WTC11 (cell line): ENCODE measurements around the gene BCAT1. TPM values are rescaled to one million over a fixed set of nuclear protein-coding genes. Genes with fewer than 3 reads are reported as not detected.

Source experiments
- E2F4 ChIP-seq: sonication (generic); formaldehyde crosslinking; IDR thresholded peaks from 2 replicates; pipeline ENCODE4 v1.8.1; 2022; ENCODE audit warnings: low read depth, mild to moderate bottlenecking, moderate library complexity, missing genetic modification reagents, borderline replicate concordance
- ETV6 ChIP-seq: sonication (generic); formaldehyde crosslinking; IDR thresholded peaks from 2 replicates; pipeline ENCODE4 v1.8.1; 2022; ENCODE audit warnings: mild to moderate bottlenecking, missing genetic modification reagents
- NFE2L1 ChIP-seq: sonication (generic); formaldehyde crosslinking; IDR thresholded peaks from 2 replicates; pipeline ENCODE4 v1.8.1; 2023; ENCODE audit warnings: missing genetic modification reagents
- PREB ChIP-seq: sonication (generic); formaldehyde crosslinking; IDR thresholded peaks from 2 replicates; pipeline ENCODE4 v1.8.1; 2022; ENCODE audit warnings: mild to moderate bottlenecking, missing genetic modification reagents, moderate library complexity, borderline replicate concordance
- PRRX2 ChIP-seq: fragments of 250-450 bp; sonication (Bioruptor Pico); IDR thresholded peaks from 2 replicates; pipeline ENCODE4 v1.8.0; 2021; ENCODE audit warnings: mild to moderate bottlenecking
- SMAD3 ChIP-seq: sonication (generic); formaldehyde crosslinking; IDR thresholded peaks from 2 replicates; pipeline ENCODE4 v1.8.0; 2022; ENCODE audit warnings: missing genetic modification reagents, mild to moderate bottlenecking, borderline replicate concordance
- SP1 ChIP-seq: sonication (generic); formaldehyde crosslinking; conservative IDR thresholded peaks from 2 replicates; pipeline ENCODE4 v1.8.1; 2022; ENCODE audit warnings: missing genetic modification reagents
- TP53 ChIP-seq: sonication (generic); formaldehyde crosslinking; IDR thresholded peaks from 2 replicates; pipeline ENCODE4 v1.8.1; 2023; ENCODE audit warnings: mild to moderate bottlenecking, missing genetic modification reagents
- ZNF396 ChIP-seq: fragments of 250-450 bp; sonication (Bioruptor Pico); IDR thresholded peaks from 2 replicates; pipeline ENCODE4 v1.8.0; 2021; ENCODE audit warnings: mild to moderate bottlenecking, moderate library complexity, borderline replicate concordance
- ZNF512 ChIP-seq: sonication (generic); formaldehyde crosslinking; IDR thresholded peaks from 2 replicates; pipeline ENCODE4 v1.8.1; 2022; ENCODE audit warnings: missing genetic modification reagents, borderline replicate concordance
- total RNA-seq: library from RNA; stranded (reverse); gene quantifications from 3 replicates; pipeline ENCODE4 v1.2.3, GENCODE V29; 2021
- TF ChIP-seq, protein P1 (sequence below): sonication (generic); formaldehyde crosslinking; IDR thresholded peaks from 2 replicates; pipeline ENCODE4 v1.8.0; 2023; ENCODE audit warnings: missing genetic modification reagents, mild to moderate bottlenecking, borderline replicate concordance
- TF ChIP-seq, protein P2 (sequence below): sonication (generic); formaldehyde crosslinking; IDR thresholded peaks from 2 replicates; pipeline ENCODE4 v1.8.1; 2023; ENCODE audit warnings: mild to moderate bottlenecking, missing genetic modification reagents, moderate library complexity
- TF ChIP-seq, protein P3 (sequence below): sonication (generic); formaldehyde crosslinking; IDR thresholded peaks from 2 replicates; pipeline ENCODE4 v1.8.1; 2022; ENCODE audit warnings: low read depth, missing genetic modification reagents, borderline replicate concordance
- TF ChIP-seq, protein P4 (sequence below): sonication (generic); formaldehyde crosslinking; IDR thresholded peaks from 2 replicates; pipeline ENCODE4 v1.8.1; 2023; ENCODE audit warnings: mild to moderate bottlenecking, missing genetic modification reagents, moderate library complexity
- TF ChIP-seq, protein P5 (sequence below): sonication (generic); formaldehyde crosslinking; IDR thresholded peaks from 2 replicates; pipeline ENCODE4 v1.8.0; 2022; ENCODE audit warnings: mild to moderate bottlenecking, missing genetic modification reagents

The BCAT1 gene
- total RNA-seq, 1 experiment from 2014 or later, result 267 TPM

- TF ChIP-seq, protein P1, sequence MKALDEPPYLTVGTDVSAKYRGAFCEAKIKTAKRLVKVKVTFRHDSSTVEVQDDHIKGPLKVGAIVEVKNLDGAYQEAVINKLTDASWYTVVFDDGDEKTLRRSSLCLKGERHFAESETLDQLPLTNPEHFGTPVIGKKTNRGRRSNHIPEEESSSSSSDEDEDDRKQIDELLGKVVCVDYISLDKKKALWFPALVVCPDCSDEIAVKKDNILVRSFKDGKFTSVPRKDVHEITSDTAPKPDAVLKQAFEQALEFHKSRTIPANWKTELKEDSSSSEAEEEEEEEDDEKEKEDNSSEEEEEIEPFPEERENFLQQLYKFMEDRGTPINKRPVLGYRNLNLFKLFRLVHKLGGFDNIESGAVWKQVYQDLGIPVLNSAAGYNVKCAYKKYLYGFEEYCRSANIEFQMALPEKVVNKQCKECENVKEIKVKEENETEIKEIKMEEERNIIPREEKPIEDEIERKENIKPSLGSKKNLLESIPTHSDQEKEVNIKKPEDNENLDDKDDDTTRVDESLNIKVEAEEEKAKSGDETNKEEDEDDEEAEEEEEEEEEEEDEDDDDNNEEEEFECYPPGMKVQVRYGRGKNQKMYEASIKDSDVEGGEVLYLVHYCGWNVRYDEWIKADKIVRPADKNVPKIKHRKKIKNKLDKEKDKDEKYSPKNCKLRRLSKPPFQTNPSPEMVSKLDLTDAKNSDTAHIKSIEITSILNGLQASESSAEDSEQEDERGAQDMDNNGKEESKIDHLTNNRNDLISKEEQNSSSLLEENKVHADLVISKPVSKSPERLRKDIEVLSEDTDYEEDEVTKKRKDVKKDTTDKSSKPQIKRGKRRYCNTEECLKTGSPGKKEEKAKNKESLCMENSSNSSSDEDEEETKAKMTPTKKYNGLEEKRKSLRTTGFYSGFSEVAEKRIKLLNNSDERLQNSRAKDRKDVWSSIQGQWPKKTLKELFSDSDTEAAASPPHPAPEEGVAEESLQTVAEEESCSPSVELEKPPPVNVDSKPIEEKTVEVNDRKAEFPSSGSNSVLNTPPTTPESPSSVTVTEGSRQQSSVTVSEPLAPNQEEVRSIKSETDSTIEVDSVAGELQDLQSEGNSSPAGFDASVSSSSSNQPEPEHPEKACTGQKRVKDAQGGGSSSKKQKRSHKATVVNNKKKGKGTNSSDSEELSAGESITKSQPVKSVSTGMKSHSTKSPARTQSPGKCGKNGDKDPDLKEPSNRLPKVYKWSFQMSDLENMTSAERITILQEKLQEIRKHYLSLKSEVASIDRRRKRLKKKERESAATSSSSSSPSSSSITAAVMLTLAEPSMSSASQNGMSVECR (CRISPR knock-in tag), result no peak
- no peak for TF ChIP-seq SP1
- no peak for TF ChIP-seq SMAD3
- no peak for TF ChIP-seq NFE2L1
- TF ChIP-seq, protein P2, sequence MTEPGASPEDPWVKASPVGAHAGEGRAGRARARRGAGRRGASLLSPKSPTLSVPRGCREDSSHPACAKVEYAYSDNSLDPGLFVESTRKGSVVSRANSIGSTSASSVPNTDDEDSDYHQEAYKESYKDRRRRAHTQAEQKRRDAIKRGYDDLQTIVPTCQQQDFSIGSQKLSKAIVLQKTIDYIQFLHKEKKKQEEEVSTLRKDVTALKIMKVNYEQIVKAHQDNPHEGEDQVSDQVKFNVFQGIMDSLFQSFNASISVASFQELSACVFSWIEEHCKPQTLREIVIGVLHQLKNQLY (CRISPR knock-in tag), result no peak
- TF ChIP-seq PRRX2 (CRISPR knock-in tag), result no peak
- no peak for TF ChIP-seq PREB (CRISPR knock-in tag)
- no peak for TF ChIP-seq TP53 (CRISPR knock-in tag)
- TF ChIP-seq, protein P3, sequence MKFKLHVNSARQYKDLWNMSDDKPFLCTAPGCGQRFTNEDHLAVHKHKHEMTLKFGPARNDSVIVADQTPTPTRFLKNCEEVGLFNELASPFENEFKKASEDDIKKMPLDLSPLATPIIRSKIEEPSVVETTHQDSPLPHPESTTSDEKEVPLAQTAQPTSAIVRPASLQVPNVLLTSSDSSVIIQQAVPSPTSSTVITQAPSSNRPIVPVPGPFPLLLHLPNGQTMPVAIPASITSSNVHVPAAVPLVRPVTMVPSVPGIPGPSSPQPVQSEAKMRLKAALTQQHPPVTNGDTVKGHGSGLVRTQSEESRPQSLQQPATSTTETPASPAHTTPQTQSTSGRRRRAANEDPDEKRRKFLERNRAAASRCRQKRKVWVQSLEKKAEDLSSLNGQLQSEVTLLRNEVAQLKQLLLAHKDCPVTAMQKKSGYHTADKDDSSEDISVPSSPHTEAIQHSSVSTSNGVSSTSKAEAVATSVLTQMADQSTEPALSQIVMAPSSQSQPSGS (CRISPR knock-in tag), result no peak
- TF ChIP-seq, protein P4, sequence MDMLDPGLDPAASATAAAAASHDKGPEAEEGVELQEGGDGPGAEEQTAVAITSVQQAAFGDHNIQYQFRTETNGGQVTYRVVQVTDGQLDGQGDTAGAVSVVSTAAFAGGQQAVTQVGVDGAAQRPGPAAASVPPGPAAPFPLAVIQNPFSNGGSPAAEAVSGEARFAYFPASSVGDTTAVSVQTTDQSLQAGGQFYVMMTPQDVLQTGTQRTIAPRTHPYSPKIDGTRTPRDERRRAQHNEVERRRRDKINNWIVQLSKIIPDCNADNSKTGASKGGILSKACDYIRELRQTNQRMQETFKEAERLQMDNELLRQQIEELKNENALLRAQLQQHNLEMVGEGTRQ (CRISPR knock-in tag), result no peak
- TF ChIP-seq ZNF396 (CRISPR knock-in tag), result no peak
- TF ChIP-seq, protein P5, sequence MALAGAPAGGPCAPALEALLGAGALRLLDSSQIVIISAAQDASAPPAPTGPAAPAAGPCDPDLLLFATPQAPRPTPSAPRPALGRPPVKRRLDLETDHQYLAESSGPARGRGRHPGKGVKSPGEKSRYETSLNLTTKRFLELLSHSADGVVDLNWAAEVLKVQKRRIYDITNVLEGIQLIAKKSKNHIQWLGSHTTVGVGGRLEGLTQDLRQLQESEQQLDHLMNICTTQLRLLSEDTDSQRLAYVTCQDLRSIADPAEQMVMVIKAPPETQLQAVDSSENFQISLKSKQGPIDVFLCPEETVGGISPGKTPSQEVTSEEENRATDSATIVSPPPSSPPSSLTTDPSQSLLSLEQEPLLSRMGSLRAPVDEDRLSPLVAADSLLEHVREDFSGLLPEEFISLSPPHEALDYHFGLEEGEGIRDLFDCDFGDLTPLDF (CRISPR knock-in tag), result no peak
- TF ChIP-seq ETV6 (CRISPR knock-in tag), result no peak
- no peak for TF ChIP-seq E2F4 (CRISPR knock-in tag)
- TF ChIP-seq ZNF512, result no peak
Measured at GRCh38 chr12:24796876-24797275, 152.0 kb downstream of the BCAT1 start (continued).
